ENCODE measurements around the gene ERBB4.

Gene ERBB4

DNA sequence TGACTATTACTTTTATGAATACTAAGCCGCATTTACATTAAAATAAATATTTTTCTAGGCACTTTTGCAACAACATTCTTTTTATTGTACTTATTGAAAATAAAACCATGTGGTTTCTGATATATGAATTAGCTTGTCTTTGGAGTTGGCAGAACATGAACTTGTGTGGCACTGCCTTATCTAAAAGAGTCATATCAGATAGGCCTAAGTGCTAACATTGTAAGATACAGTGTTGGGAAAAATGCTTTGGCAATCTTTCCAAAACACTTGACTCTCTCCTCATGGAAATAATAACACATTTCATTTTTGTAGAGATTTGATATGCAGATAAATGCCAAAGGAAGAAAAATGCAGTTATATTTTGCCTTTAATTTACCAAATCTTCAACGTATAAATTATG, 191.7 kb downstream of the ERBB4 start:
- DNase-seq (ENCODE audit: low spot score) = no peak
- Mint-ChIP-seq H3K4me3 (no peak overlapping the region), H3K9me3 (no peaks in the 10 kb centered on the region), H3K36me3 (ENCODE audit: low read depth) (no peaks in the 10 kb centered on the region), H3K27ac (no peak overlapping the region), H3K27me3 (ENCODE audit: low read depth) (no peaks in the 10 kb centered on the region), H3K4me1 (ENCODE audit: low read depth) (no peaks in the 10 kb centered on the region)

DNA sequence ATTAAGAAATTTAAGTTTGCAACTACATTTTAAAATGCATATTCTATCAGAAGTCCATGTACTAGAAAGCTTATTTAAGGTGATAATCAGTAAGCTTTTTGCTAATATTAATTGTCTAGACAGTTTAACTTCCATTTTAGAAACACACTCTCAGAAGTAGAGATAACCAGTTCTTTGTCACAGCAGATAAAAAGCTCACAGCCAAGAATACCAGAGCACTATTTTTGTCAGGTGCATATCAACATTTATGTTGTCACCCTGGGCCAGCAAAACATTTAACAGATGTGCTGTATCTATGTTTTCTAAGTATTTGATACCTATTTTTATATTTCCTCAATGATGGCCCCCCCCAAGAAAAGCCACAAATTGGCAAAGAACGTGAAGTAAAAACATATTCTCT, 192.6 kb downstream of the ERBB4 start:
- H3K27ac Mint-ChIP-seq = no peak overlapping the region
- H3K4me1 Mint-ChIP-seq (ENCODE audit: low read depth) = no peaks in the 10 kb centered on the region
- no peaks in the 10 kb centered on the region for H3K36me3 Mint-ChIP-seq (ENCODE audit: low read depth)
- no peaks in the 10 kb centered on the region for H3K27me3 Mint-ChIP-seq (ENCODE audit: low read depth)
- H3K4me3 Mint-ChIP-seq = no peak overlapping the region
- DNase-seq (ENCODE audit: low spot score) = no peak
- H3K9me3 Mint-ChIP-seq = no peaks in the 10 kb centered on the region

- no peak overlapping the region for H3K4me3 Mint-ChIP-seq
- no peaks in the 10 kb centered on the region for H3K27me3 Mint-ChIP-seq (ENCODE audit: low read depth)
- H3K36me3 Mint-ChIP-seq (ENCODE audit: low read depth) = no peaks in the 10 kb centered on the region
- H3K27ac Mint-ChIP-seq = no peak overlapping the region
- no peaks in the 10 kb centered on the region for H3K9me3 Mint-ChIP-seq
- no peak for DNase-seq (ENCODE audit: low spot score)
- H3K4me1 Mint-ChIP-seq (ENCODE audit: low read depth) = no peaks in the 10 kb centered on the region
Measured at GRCh38 chr2:212344131-212344530, 194.5 kb downstream of the ERBB4 start.

- Mint-ChIP-seq H3K27ac (no peak overlapping the region), H3K4me3 (no peak overlapping the region), H3K4me1 (ENCODE audit: low read depth) (no peaks in the 10 kb centered on the region), H3K9me3 (no peaks in the 10 kb centered on the region), H3K27me3 (ENCODE audit: low read depth) (no peaks in the 10 kb centered on the region), H3K36me3 (ENCODE audit: low read depth) (no peaks in the 10 kb centered on the region)
- no peak for DNase-seq (ENCODE audit: low spot score)
Measured at GRCh38 chr2:212343167-212343566, 195.4 kb downstream of the ERBB4 start.

GRCh38 chr2:212337486-212338343, 200.9 kb downstream of the ERBB4 start:
- Mint-ChIP-seq H3K27ac (no peak overlapping the region), H3K9me3 (no peaks in the 10 kb centered on the region), H3K4me3 (no peak overlapping the region), H3K36me3 (ENCODE audit: low read depth) (no peaks in the 10 kb centered on the region), H3K27me3 (ENCODE audit: low read depth) (no peaks in the 10 kb centered on the region), H3K4me1 (ENCODE audit: low read depth) (no peaks in the 10 kb centered on the region)
- no peak for DNase-seq (ENCODE audit: low spot score)

- H3K9me3 Mint-ChIP-seq = no peaks in the 10 kb centered on the region
- H3K27ac Mint-ChIP-seq = no peak overlapping the region
- no peaks in the 10 kb centered on the region for H3K27me3 Mint-ChIP-seq (ENCODE audit: low read depth)
- no peaks in the 10 kb centered on the region for H3K36me3 Mint-ChIP-seq (ENCODE audit: low read depth)
- no peaks in the 10 kb centered on the region for H3K4me1 Mint-ChIP-seq (ENCODE audit: low read depth)
- DNase-seq (ENCODE audit: low spot score) = no peak
- H3K4me3 Mint-ChIP-seq = no peak overlapping the region
Measured at GRCh38 chr2:212337036-212337435, 201.6 kb downstream of the ERBB4 start.

- H3K36me3 Mint-ChIP-seq (ENCODE audit: low read depth) = no peaks in the 10 kb centered on the region
- H3K27me3 Mint-ChIP-seq (ENCODE audit: low read depth) = no peaks in the 10 kb centered on the region
- no peak for DNase-seq (ENCODE audit: low spot score)
- no peak overlapping the region for H3K27ac Mint-ChIP-seq
- H3K9me3 Mint-ChIP-seq = no peaks in the 10 kb centered on the region
- H3K4me1 Mint-ChIP-seq (ENCODE audit: low read depth) = no peaks in the 10 kb centered on the region
- H3K4me3 Mint-ChIP-seq = no peak overlapping the region
Measured at GRCh38 chr2:212330263-212330662, 208.3 kb downstream of the ERBB4 start.

DNA sequence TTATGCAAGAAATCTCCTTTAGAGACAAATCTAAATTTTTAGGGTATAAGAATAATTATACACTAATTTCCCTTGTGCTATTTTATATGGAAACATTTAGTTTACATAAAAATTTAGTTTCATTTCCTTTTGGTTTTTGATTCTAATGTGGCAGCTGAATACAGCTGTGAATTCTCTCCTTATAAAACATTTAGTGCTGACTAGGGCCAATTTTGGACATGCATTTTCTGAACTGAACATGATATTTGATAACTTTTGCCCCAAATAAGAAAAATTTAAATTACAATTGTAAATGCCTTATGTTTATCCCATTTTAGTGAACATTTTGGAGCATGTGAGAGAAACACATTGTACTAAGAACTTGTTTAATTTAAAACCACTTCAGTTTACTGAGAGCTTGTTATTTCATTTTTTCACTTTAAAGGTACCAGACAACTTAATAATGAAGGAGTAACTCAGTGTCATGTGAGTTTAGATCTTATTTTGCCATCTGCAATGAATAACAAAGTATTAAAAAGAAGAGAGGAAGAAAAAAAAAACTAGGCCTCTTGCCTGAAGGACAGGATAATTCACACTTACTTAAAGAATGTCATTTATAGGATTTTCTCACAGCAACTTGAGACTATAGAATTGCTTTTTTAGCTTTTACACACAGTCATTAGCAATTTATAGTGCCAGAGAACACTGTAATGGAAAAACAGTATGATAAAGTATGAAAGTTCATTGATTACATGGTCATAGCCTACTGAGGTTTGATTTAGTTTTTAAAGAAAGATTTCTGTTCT, 209.7 kb downstream of the ERBB4 start:
- H3K4me1 Mint-ChIP-seq (ENCODE audit: low read depth) = no peaks in the 10 kb centered on the region
- H3K27ac Mint-ChIP-seq = no peak overlapping the region
- DNase-seq (ENCODE audit: low spot score) = no peak
- no peaks in the 10 kb centered on the region for H3K36me3 Mint-ChIP-seq (ENCODE audit: low read depth)
- H3K4me3 Mint-ChIP-seq = no peak overlapping the region
- H3K9me3 Mint-ChIP-seq = no peaks in the 10 kb centered on the region
- no peaks in the 10 kb centered on the region for H3K27me3 Mint-ChIP-seq (ENCODE audit: low read depth)

DNA sequence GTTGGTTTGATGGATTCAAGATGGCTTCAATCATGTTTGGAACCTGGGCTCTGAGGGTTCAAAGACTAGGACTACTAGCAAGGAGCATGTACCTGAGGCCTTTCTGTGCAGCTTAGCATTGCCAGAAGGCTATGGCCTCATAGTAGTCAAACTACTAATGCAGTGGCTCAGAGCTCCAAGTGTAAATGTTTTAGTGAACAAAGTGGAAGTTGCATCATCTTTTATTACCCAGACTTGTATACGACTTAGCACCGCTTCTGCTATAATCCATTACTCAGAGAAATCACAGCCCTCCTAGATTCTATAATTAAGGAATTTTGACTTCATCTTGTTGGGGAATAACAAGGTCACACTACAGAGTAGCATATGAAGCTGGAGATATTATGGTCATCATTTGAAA, 210.5 kb downstream of the ERBB4 start:
- H3K27me3 Mint-ChIP-seq (ENCODE audit: low read depth) = no peaks in the 10 kb centered on the region
- no peak overlapping the region for H3K4me3 Mint-ChIP-seq
- H3K4me1 Mint-ChIP-seq (ENCODE audit: low read depth) = no peaks in the 10 kb centered on the region
- H3K9me3 Mint-ChIP-seq = no peaks in the 10 kb centered on the region
- no peaks in the 10 kb centered on the region for H3K36me3 Mint-ChIP-seq (ENCODE audit: low read depth)
- no peak overlapping the region for H3K27ac Mint-ChIP-seq
- DNase-seq (ENCODE audit: low spot score) = no peak

GRCh38 chr2:212327171-212327809, 211.3 kb downstream of the ERBB4 start:
- Mint-ChIP-seq H3K4me1 (ENCODE audit: low read depth) (no peaks in the 10 kb centered on the region), H3K9me3 (no peaks in the 10 kb centered on the region), H3K27me3 (ENCODE audit: low read depth) (no peaks in the 10 kb centered on the region), H3K36me3 (ENCODE audit: low read depth) (no peaks in the 10 kb centered on the region), H3K27ac (no peak overlapping the region), H3K4me3 (no peak overlapping the region)
- no peak for DNase-seq (ENCODE audit: low spot score)

GRCh38 chr2:212318636-212319035, 220.0 kb downstream of the ERBB4 start:
- DNase-seq (ENCODE audit: low spot score) = no peak
- Mint-ChIP-seq H3K4me3 (no peak overlapping the region), H3K4me1 (ENCODE audit: low read depth) (no peaks in the 10 kb centered on the region), H3K27ac (no peak overlapping the region), H3K9me3 (no peaks in the 10 kb centered on the region), H3K27me3 (ENCODE audit: low read depth) (no peaks in the 10 kb centered on the region), H3K36me3 (ENCODE audit: low read depth) (no peaks in the 10 kb centered on the region)

GRCh38 chr2:212314680-212315079, 223.9 kb downstream of the ERBB4 start:
- no peak overlapping the region for H3K27ac Mint-ChIP-seq
- H3K4me1 Mint-ChIP-seq (ENCODE audit: low read depth) = no peaks in the 10 kb centered on the region
- no peaks in the 10 kb centered on the region for H3K27me3 Mint-ChIP-seq (ENCODE audit: low read depth)
- H3K4me3 Mint-ChIP-seq = no peak overlapping the region
- no peaks in the 10 kb centered on the region for H3K36me3 Mint-ChIP-seq (ENCODE audit: low read depth)
- no peak for DNase-seq (ENCODE audit: low spot score)
- H3K9me3 Mint-ChIP-seq = no peaks in the 10 kb centered on the region

DNA sequence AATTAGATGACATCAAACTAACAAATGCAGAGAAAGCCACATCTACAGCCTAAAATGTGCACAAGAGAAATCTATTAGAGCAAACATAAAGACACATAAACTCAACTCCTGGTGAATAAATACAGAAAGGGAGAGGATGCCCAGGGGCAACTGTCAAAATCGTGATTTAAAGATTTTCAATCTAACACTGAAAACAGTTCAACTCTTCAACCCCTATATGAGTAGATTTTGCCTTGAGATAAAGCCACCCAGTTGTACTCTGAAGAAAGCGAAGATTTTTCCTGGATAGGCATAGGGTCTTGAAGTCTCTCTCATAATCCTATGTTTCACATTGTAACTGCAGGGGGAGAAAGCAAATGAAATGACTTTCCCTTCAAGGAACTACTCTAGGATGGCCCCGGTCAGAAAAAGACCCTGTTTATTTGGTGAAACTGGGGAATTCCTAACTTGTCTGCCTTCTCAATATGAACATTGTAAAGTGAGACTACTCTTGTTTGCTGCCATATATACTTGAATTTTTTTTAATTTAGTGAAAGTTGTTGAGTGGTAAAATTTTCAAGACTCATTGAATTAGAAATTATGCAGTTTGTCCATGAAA, 226.7 kb downstream of the ERBB4 start:
- Mint-ChIP-seq H3K4me1 (ENCODE audit: low read depth) (no peaks in the 10 kb centered on the region), H3K27me3 (ENCODE audit: low read depth) (no peaks in the 10 kb centered on the region), H3K36me3 (ENCODE audit: low read depth) (no peaks in the 10 kb centered on the region), H3K27ac (no peak overlapping the region), H3K9me3 (no peaks in the 10 kb centered on the region), H3K4me3 (no peak overlapping the region)
- no peak for DNase-seq (ENCODE audit: low spot score)

- no peak for DNase-seq (ENCODE audit: low spot score)
- Mint-ChIP-seq H3K9me3 (no peaks in the 10 kb centered on the region), H3K27me3 (ENCODE audit: low read depth) (no peaks in the 10 kb centered on the region), H3K4me1 (ENCODE audit: low read depth) (no peaks in the 10 kb centered on the region), H3K27ac (no peak overlapping the region), H3K4me3 (no peak overlapping the region), H3K36me3 (ENCODE audit: low read depth) (no peaks in the 10 kb centered on the region)
Measured at GRCh38 chr2:212299943-212300342, 238.7 kb downstream of the ERBB4 start.
